BE2C (cell line): ENCODE measurements around the gene MIPOL1.

Experiments used
- DNase-seq: peaks from one replicate; pipeline ENCODE4 v3.0.0-alpha.2; 2020
- H3K27me3 ChIP-seq: fragments of 250-450 bp; sonication (Bioruptor Pico); 2 replicates; pipeline ENCODE4 v1.5.1; 2020; ENCODE audit warnings: mild to moderate bottlenecking
- H3K36me3 ChIP-seq: fragments of 250-450 bp; sonication (Bioruptor Pico); 2 replicates; pipeline ENCODE4 v1.5.1; 2020; ENCODE audit warnings: mild to moderate bottlenecking
- H3K4me1 ChIP-seq: fragments of 250-450 bp; sonication (Bioruptor Pico); 2 replicates; pipeline ENCODE4 v1.5.1; 2020
- H3K4me3 ChIP-seq: 2 replicates; pipeline ENCODE4 v1.5.1; 2011; ENCODE audit warnings: low read depth, low read length
- H3K9me3 ChIP-seq: fragments of 250-450 bp; sonication (Bioruptor Pico); 2 replicates; pipeline ENCODE4 v1.5.1; 2020
- CTCF ChIP-seq: IDR thresholded peaks from 2 replicates; pipeline ENCODE4 v1.5.1; 2012; ENCODE audit warnings: mild to moderate bottlenecking, low read depth, low read length

Gene MIPOL1

GRCh38 chr14:37165794-37166193 is 31.9 kb upstream of the MIPOL1 start:
- DNase-seq, result no peak
- H3K36me3 ChIP-seq, result no peaks in the 10 kb centered on the region

GRCh38 chr14:37167151-37168047 is 30.3 kb upstream of the MIPOL1 start:
- no peak for DNase-seq
- Histone ChIP-seq H3K27me3 (peaks cover 21% of the 10 kb centered on the region), H3K4me3 (no peak overlapping the region), H3K4me1 (no peaks in the 10 kb centered on the region), H3K36me3 (no peaks in the 10 kb centered on the region), H3K9me3 (no peaks in the 10 kb centered on the region)
- TF ChIP-seq CTCF, result no peak

More at GRCh38 chr14:37165794-37166193, 31.9 kb upstream of the MIPOL1 start:
- H3K4me1 ChIP-seq, result no peaks in the 10 kb centered on the region
- no peak overlapping the region for H3K4me3 ChIP-seq
- peaks cover 12% of the 10 kb centered on the region; the same call in 1 of the 2 replicates for H3K27me3 ChIP-seq
- H3K9me3 ChIP-seq, result no peaks in the 10 kb centered on the region
- no peak for TF ChIP-seq CTCF

GRCh38 chr14:37168721-37169120 is 29.0 kb upstream of the MIPOL1 start:
- Histone ChIP-seq H3K36me3 (no peaks in the 10 kb centered on the region), H3K27me3 (peaks cover 30% of the 10 kb centered on the region), H3K4me3 (no peak overlapping the region), H3K9me3 (no peaks in the 10 kb centered on the region), H3K4me1 (no peaks in the 10 kb centered on the region)
- no peak for TF ChIP-seq CTCF
- DNase-seq, result no peak

- no peaks in the 10 kb centered on the region for H3K9me3 ChIP-seq
- no peak for TF ChIP-seq CTCF
- H3K4me1 ChIP-seq, result no peaks in the 10 kb centered on the region
- no peak overlapping the region for H3K4me3 ChIP-seq
- DNase-seq, result no peak
- H3K27me3 ChIP-seq, result peaks cover 36% of the 10 kb centered on the region
- no peaks in the 10 kb centered on the region for H3K36me3 ChIP-seq
Observed at GRCh38 chr14:37170237-37170636, 27.5 kb upstream of the MIPOL1 start.

- Histone ChIP-seq H3K4me3 (no peak overlapping the region), H3K9me3 (no peaks in the 10 kb centered on the region), H3K4me1 (no peaks in the 10 kb centered on the region), H3K27me3 (peaks cover 38% of the 10 kb centered on the region), H3K36me3 (no peaks in the 10 kb centered on the region)
- no peak for TF ChIP-seq CTCF
- DNase-seq, result no peak
Observed at GRCh38 chr14:37170993-37171392, 26.7 kb upstream of the MIPOL1 start.

- no peak for TF ChIP-seq CTCF
- Histone ChIP-seq H3K4me3 (no peak overlapping the region), H3K9me3 (no peaks in the 10 kb centered on the region), H3K27me3 (peaks cover 33% of the 10 kb centered on the region), H3K36me3 (no peaks in the 10 kb centered on the region), H3K4me1 (no peaks in the 10 kb centered on the region)
- no peak for DNase-seq
Observed at GRCh38 chr14:37171678-37172023, 26.1 kb upstream of the MIPOL1 start.
